ENCODE results near the gene CRPPA.

The CRPPA gene

DNA sequence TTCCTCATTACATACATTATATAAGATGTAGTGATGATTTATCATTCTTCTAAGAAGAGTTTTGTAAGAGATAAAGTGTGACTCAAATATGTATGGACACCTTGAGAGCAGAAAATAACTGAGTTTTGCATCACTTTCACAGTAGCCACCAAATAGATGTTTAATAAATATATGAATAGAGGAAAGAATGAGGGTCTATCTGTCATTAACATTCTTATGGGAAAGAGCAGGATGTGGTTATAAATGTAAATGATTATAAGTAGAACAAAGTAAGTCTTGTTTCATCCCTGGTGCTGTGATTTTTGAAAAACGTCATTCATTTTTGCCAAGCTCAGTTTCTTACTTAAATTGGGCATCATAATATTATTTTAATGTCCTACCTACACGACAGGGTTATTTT, 15.0 kb upstream of the CRPPA start:
- Histone ChIP-seq H2BK120ac (ENCODE audit: insufficient read depth, low read length, poor library complexity) (no peak overlapping the region), H3K4me2 (ENCODE audit: low read length) (no peak overlapping the region), H3K23ac (ENCODE audit: low read length) (no peak overlapping the region), H3K4me1 (ENCODE audit: control insufficient read depth in 1 of 2, insufficient read depth in 2 of 2, low read length in 2 of 2) (no peaks in the 10 kb centered on the region), H3K27me3 (ENCODE audit: insufficient read depth, low read length) (no peaks in the 10 kb centered on the region), H3K4ac (ENCODE audit: low read depth, low read length) (no peak overlapping the region), H3K36me3 (ENCODE audit: control insufficient read depth in 1 of 2, insufficient read depth in 2 of 2, low read length in 2 of 2) (no peaks in the 10 kb centered on the region), H4K12ac (ENCODE audit: low read depth, low read length) (no peak overlapping the region), H3K79me1 (ENCODE audit: low read length) (no peaks in the 10 kb centered on the region), H3K18ac (ENCODE audit: low read length) (no peak overlapping the region), H3K14ac (ENCODE audit: low read length) (no peak overlapping the region), H2AK5ac (ENCODE audit: low read length) (no peak overlapping the region), H3K27ac (ENCODE audit: low read depth, low read length) (no peak overlapping the region), H3K79me2 (ENCODE audit: control insufficient read depth, insufficient read depth, low read length, poor library complexity) (no peaks in the 10 kb centered on the region), H2AFZ (ENCODE audit: insufficient read depth, low read length, poor library complexity) (no peak overlapping the region), H3K9me3 (ENCODE audit: insufficient read depth, low read depth, low read length) (no peaks in the 10 kb centered on the region), H3K4me3 (ENCODE audit: low read depth, low read length) (no peak overlapping the region), H4K8ac (ENCODE audit: low read depth, low read length) (no peak overlapping the region), H3K9ac (ENCODE audit: low read length) (no peak overlapping the region), H2BK5ac (ENCODE audit: low read depth, low read length, poor library complexity) (no peak overlapping the region), H4K91ac (ENCODE audit: low read depth, low read length) (no peak overlapping the region), H2BK12ac (ENCODE audit: low read length) (no peak overlapping the region)
- no CpG with 5 or more reads among the region's 2 CpGs for WGBS (ENCODE audit: extremely low coverage, insufficient coverage, insufficient read length)
- DNase-seq, result no peak

DNA sequence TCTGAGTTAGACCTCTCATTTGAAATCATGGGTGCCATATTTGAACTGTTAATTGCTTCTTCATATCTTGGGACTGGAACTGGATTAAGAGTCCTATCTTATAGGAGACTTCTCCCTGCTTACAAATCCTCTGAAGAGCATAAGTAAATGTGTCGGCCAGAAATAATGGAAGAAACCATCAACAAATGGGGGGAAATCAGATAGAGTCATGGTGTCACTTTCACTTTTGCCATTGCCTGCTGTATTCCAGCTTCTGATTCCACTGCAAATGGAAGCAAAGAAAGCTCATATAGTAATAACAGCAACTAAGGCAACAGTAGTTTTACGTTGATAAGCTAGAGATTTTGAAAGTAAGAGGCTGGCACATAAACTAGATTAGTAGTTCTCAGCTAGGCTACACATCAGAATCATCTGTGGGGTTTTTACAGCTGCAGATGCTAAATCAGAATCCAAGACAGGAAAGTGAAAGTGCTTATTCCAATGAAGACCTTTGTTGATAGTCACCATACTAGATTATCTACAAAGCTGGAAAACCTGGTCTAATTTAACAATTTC, 12.3 kb upstream of the CRPPA start:
- no peak overlapping the region for H2BK120ac ChIP-seq (ENCODE audit: insufficient read depth, low read length, poor library complexity)
- no peaks in the 10 kb centered on the region for H3K9me3 ChIP-seq (ENCODE audit: insufficient read depth, low read depth, low read length)
- H4K91ac ChIP-seq (ENCODE audit: low read depth, low read length), result no peak overlapping the region
- no peaks in the 10 kb centered on the region for H3K79me2 ChIP-seq (ENCODE audit: control insufficient read depth, insufficient read depth, low read length, poor library complexity)
- no peak overlapping the region for H3K9ac ChIP-seq (ENCODE audit: low read length)
- H3K4me3 ChIP-seq (ENCODE audit: low read depth, low read length), result no peak overlapping the region
- H3K18ac ChIP-seq (ENCODE audit: low read length), result no peak overlapping the region
- no peak overlapping the region for H3K4ac ChIP-seq (ENCODE audit: low read depth, low read length)
- H3K4me1 ChIP-seq (ENCODE audit: control insufficient read depth in 1 of 2, insufficient read depth in 2 of 2, low read length in 2 of 2), result no peaks in the 10 kb centered on the region
- H2AK5ac ChIP-seq (ENCODE audit: low read length), result no peak overlapping the region
- no peak overlapping the region for H4K8ac ChIP-seq (ENCODE audit: low read depth, low read length)
- no peaks in the 10 kb centered on the region for H3K79me1 ChIP-seq (ENCODE audit: low read length)
- no peak overlapping the region for H3K27ac ChIP-seq (ENCODE audit: low read depth, low read length)
- no peak overlapping the region for H2BK5ac ChIP-seq (ENCODE audit: low read depth, low read length, poor library complexity)
- H3K4me2 ChIP-seq (ENCODE audit: low read length), result no peak overlapping the region
- WGBS (ENCODE audit: extremely low coverage, insufficient coverage, insufficient read length), result no CpG with 5 or more reads among the region's 2 CpGs
- no peak overlapping the region for H3K14ac ChIP-seq (ENCODE audit: low read length)
- no peak for DNase-seq
- H3K27me3 ChIP-seq (ENCODE audit: insufficient read depth, low read length), result no peaks in the 10 kb centered on the region
- H2AFZ ChIP-seq (ENCODE audit: insufficient read depth, low read length, poor library complexity), result no peak overlapping the region
- no peak overlapping the region for H3K23ac ChIP-seq (ENCODE audit: low read length)
- H4K12ac ChIP-seq (ENCODE audit: low read depth, low read length), result no peak overlapping the region
- no peaks in the 10 kb centered on the region for H3K36me3 ChIP-seq (ENCODE audit: control insufficient read depth in 1 of 2, insufficient read depth in 2 of 2, low read length in 2 of 2)
- no peak overlapping the region for H2BK12ac ChIP-seq (ENCODE audit: low read length)

DNA sequence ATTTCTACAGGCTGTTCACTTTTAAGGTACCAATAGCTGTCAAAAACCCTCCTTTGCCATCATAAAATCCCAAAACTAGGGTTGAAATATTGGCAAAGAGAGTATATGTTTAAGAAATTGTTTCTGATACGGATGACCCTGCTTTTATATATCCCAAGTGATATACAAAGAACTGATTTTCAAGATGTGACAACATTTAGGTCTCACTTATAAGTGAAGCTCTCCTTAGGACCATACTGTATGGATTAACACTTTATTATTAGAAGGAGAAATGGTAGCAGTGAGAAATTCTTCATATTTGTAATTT, 11.0 kb upstream of the CRPPA start:
- Histone ChIP-seq H3K27me3 (ENCODE audit: insufficient read depth, low read length) (no peaks in the 10 kb centered on the region), H3K14ac (ENCODE audit: low read length) (no peak overlapping the region), H4K91ac (ENCODE audit: low read depth, low read length) (no peak overlapping the region), H2BK12ac (ENCODE audit: low read length) (no peak overlapping the region), H3K9me3 (ENCODE audit: insufficient read depth, low read depth, low read length) (no peaks in the 10 kb centered on the region), H3K4me2 (ENCODE audit: low read length) (no peak overlapping the region), H4K8ac (ENCODE audit: low read depth, low read length) (no peak overlapping the region), H4K12ac (ENCODE audit: low read depth, low read length) (no peak overlapping the region), H3K23ac (ENCODE audit: low read length) (no peak overlapping the region), H3K79me1 (ENCODE audit: low read length) (no peaks in the 10 kb centered on the region), H2BK5ac (ENCODE audit: low read depth, low read length, poor library complexity) (no peak overlapping the region), H3K4ac (ENCODE audit: low read depth, low read length) (no peak overlapping the region), H2AFZ (ENCODE audit: insufficient read depth, low read length, poor library complexity) (no peak overlapping the region), H3K9ac (ENCODE audit: low read length) (no peak overlapping the region), H3K36me3 (ENCODE audit: control insufficient read depth in 1 of 2, insufficient read depth in 2 of 2, low read length in 2 of 2) (no peaks in the 10 kb centered on the region), H3K4me1 (ENCODE audit: control insufficient read depth in 1 of 2, insufficient read depth in 2 of 2, low read length in 2 of 2) (no peaks in the 10 kb centered on the region), H3K27ac (ENCODE audit: low read depth, low read length) (no peak overlapping the region), H3K4me3 (ENCODE audit: low read depth, low read length) (no peak overlapping the region), H3K79me2 (ENCODE audit: control insufficient read depth, insufficient read depth, low read length, poor library complexity) (no peaks in the 10 kb centered on the region), H2AK5ac (ENCODE audit: low read length) (no peak overlapping the region), H3K18ac (ENCODE audit: low read length) (no peak overlapping the region), H2BK120ac (ENCODE audit: insufficient read depth, low read length, poor library complexity) (no peak overlapping the region)
- no CpG with 5 or more reads among the region's 1 CpG for WGBS (ENCODE audit: extremely low coverage, insufficient coverage, insufficient read length)
- DNase-seq, result no peak

DNA sequence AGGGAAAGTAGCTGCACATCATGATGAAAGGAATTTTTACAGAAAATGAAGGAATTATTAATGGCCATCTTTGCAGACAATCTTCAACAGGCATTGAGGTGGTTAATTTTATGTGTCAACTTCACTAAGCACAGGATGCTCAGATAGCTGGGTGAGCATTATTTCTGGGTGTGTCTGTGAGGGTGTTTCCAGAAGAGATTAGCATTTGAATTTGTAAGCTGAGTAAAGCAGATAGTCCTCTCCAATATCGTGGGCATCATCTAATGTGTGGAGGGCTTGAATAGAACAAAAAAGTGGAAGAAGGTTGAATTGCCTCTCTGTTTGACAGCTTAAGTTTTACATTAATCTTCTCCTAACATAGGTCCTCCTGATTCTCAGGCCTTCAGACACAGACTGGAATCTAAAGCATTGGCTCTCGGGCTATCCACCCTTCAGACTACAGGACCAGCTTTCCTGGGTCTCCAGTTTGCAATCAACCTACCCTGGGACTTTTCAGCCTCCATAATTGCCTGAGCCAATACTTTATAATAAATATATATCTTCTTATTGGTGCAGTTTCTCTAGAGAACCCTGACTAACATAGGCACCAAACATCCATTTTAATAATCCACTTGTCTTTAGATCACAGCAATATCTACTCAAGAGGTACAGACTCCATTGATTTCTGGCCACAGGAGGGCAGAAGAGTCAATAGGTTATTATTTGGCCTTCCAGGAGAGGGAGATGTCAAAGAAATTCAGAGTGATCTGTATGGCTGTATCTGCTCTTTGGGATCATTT, 10.5 kb upstream of the CRPPA start:
- H3K4me2 ChIP-seq (ENCODE audit: low read length), result no peak overlapping the region
- H3K4me3 ChIP-seq (ENCODE audit: low read depth, low read length), result no peak overlapping the region
- peak; percentile 9 to 59 for DNase-seq
- H3K36me3 ChIP-seq (ENCODE audit: control insufficient read depth in 1 of 2, insufficient read depth in 2 of 2, low read length in 2 of 2), result no peaks in the 10 kb centered on the region
- no peak overlapping the region for H4K12ac ChIP-seq (ENCODE audit: low read depth, low read length)
- no peak overlapping the region for H2AFZ ChIP-seq (ENCODE audit: insufficient read depth, low read length, poor library complexity)
- no peaks in the 10 kb centered on the region for H3K79me1 ChIP-seq (ENCODE audit: low read length)
- no peak overlapping the region for H4K91ac ChIP-seq (ENCODE audit: low read depth, low read length)
- H3K14ac ChIP-seq (ENCODE audit: low read length), result no peak overlapping the region
- no peak overlapping the region for H3K23ac ChIP-seq (ENCODE audit: low read length)
- H3K27me3 ChIP-seq (ENCODE audit: insufficient read depth, low read length), result no peaks in the 10 kb centered on the region
- H3K18ac ChIP-seq (ENCODE audit: low read length), result no peak overlapping the region
- H3K9ac ChIP-seq (ENCODE audit: low read length), result no peak overlapping the region
- no peak overlapping the region for H2BK12ac ChIP-seq (ENCODE audit: low read length)
- no CpG with 5 or more reads among the region's 2 CpGs for WGBS (ENCODE audit: extremely low coverage, insufficient coverage, insufficient read length)
- no peak overlapping the region for H4K8ac ChIP-seq (ENCODE audit: low read depth, low read length)
- H3K4ac ChIP-seq (ENCODE audit: low read depth, low read length), result no peak overlapping the region
- H2AK5ac ChIP-seq (ENCODE audit: low read length), result no peak overlapping the region
- no peak overlapping the region for H2BK5ac ChIP-seq (ENCODE audit: low read depth, low read length, poor library complexity)
- no peaks in the 10 kb centered on the region for H3K79me2 ChIP-seq (ENCODE audit: control insufficient read depth, insufficient read depth, low read length, poor library complexity)
- H3K27ac ChIP-seq (ENCODE audit: low read depth, low read length), result no peak overlapping the region
- no peaks in the 10 kb centered on the region for H3K4me1 ChIP-seq (ENCODE audit: control insufficient read depth in 1 of 2, insufficient read depth in 2 of 2, low read length in 2 of 2)
- no peak overlapping the region for H2BK120ac ChIP-seq (ENCODE audit: insufficient read depth, low read length, poor library complexity)
- H3K9me3 ChIP-seq (ENCODE audit: insufficient read depth, low read depth, low read length), result no peaks in the 10 kb centered on the region
